C4-2B (cell line): ENCODE results near the gene KRTAP3-2.

Experiments used
- ZFX ChIP-seq: fragments of 450-650 bp; IDR thresholded peaks from 2 replicates; pipeline ENCODE4 v1.6.1; 2017
- TF ChIP-seq, protein P1 (sequence below): fragments of 450-650 bp; conservative IDR thresholded peaks from 2 replicates; pipeline ENCODE4 v1.5.1; 2017; ENCODE audit warnings: mild to moderate bottlenecking

DNA sequence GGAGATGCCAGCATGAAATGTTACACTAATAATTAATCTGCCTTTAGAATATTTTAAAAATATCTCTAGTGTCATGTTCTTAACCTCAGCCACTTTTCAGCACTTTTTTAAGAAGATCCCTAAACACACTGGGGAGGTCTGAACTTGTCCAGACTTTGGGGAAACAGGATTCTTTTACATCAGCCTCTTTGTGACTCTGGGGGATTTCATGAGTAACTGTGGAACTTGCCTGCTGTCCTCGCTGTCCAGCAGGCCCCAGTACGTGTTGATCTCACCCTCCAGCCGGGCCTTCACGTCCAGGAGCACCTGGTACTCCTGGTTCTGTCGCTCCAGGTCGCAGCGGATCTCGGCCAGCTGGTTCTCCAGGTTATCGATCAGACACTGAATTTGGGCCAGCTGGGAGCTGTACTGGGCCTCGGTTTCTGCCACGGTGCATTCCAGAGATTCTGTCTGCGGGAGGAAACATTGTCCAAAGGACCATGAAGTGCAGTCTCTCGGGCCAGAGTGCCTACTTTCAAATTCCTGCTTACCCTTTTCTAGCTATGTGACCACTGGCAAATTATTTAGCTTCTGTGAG lies 21.0 kb downstream of the KRTAP3-2 start:
- TF ChIP-seq, protein P1, sequence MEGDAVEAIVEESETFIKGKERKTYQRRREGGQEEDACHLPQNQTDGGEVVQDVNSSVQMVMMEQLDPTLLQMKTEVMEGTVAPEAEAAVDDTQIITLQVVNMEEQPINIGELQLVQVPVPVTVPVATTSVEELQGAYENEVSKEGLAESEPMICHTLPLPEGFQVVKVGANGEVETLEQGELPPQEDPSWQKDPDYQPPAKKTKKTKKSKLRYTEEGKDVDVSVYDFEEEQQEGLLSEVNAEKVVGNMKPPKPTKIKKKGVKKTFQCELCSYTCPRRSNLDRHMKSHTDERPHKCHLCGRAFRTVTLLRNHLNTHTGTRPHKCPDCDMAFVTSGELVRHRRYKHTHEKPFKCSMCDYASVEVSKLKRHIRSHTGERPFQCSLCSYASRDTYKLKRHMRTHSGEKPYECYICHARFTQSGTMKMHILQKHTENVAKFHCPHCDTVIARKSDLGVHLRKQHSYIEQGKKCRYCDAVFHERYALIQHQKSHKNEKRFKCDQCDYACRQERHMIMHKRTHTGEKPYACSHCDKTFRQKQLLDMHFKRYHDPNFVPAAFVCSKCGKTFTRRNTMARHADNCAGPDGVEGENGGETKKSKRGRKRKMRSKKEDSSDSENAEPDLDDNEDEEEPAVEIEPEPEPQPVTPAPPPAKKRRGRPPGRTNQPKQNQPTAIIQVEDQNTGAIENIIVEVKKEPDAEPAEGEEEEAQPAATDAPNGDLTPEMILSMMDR = no peak
- no peak for TF ChIP-seq ZFX
